Measurements from ENCODE around the gene STK11. TPM values are rescaled to one million over a fixed set of nuclear protein-coding genes. Genes with fewer than 3 reads are reported as not detected.

Gene STK11
- total and polyA plus RNA-seq, 2 of the 4 experiments (the other 2 are of a cell fraction), result 39.3 to 42.8 TPM

DNA sequence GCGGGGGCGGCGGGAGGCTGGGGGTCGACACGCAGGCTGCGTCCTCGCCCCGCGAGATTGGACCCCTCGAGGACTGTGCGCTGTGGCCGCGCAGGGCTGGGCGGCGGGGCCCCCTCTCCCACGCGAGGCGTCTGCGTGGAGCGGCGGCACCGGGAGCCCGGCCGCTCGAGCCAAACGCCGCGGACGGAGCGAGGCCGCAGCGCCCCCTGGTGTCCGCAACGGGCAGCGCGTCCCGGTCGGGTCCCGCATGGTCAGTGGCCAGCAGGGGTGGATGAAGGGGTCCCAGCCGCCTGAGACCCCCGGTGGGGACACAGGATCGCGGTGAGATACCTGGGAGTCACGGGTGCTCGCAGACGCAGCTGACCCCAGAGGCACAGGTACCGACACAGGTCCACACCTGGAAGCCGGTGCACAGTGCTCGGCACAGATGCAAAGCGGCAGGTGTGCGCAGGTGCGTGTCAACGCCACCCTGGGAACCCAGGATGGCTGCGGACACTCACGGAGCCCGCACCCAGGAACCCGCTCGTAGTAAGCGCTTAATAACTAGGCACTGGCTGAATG lies 61.4 kb downstream of the STK11 start:
- POLR2A ChIA-PET (ENCODE audit: unreplicated experiment), result interaction anchor here (0.6 to 1.8 kb wide), 7 partner anchors 8 to 176 kb away, joined by 3 to 24 read pairs (median 6); partner anchors contain the start of gene FAM174C
- Histone ChIP-seq H3K18ac (ENCODE audit: low read depth, low read length) (no peak overlapping the region), H2BK20ac (ENCODE audit: low read depth, low read length) (no peak overlapping the region; the same call in 1 of the 2 replicates), H3K4me1 (ENCODE audit: control insufficient read depth, insufficient read depth, low read length) (peaks cover 51% of the 10 kb centered on the region), H2BK5ac (ENCODE audit: low read depth, low read length, poor library complexity, severe bottlenecking) (peak overlapping the region; percentile 88), H4K5ac (ENCODE audit: low read depth, low read length) (no peak overlapping the region), H3K56ac (ENCODE audit: extremely low read depth, insufficient read depth, low read length) (no peak overlapping the region; the same call in 1 of the 2 replicates), H4K20me1 (ENCODE audit: insufficient read depth, low read length) (peaks cover 40% of the 10 kb centered on the region), H3K27me3 (ENCODE audit: control insufficient read depth, insufficient read depth, low read length) (no peaks in the 10 kb centered on the region), H3K9me1 (ENCODE audit: insufficient read depth, low read length) (peaks cover 9% of the 10 kb centered on the region), H3K27ac (ENCODE audit: insufficient read depth, low read length) (peak overlapping the region; percentile 93), H2AK5ac (ENCODE audit: low read depth, low read length) (peak overlapping the region; percentile 87), H2BK15ac (ENCODE audit: low read depth, low read length) (no peak overlapping the region), H3K79me1 (ENCODE audit: low read depth in 1 of 2, low read length in 2 of 2) (peaks cover 5 to 64% of the 10 kb centered on the region in 2 experiments; a peak in 3 of 4 replicates), H3K9ac (ENCODE audit: low read depth, low read length) (peak overlapping the region; percentile 54), H3K23ac (ENCODE audit: low read depth, low read length) (peak overlapping the region; percentile 68; the same call in 1 of the 2 replicates), H4K8ac (ENCODE audit: low read depth in 2 of 2, low read length in 2 of 2) (no peak overlapping the region; a peak in 1 of 4 replicates), H3K4me3 (ENCODE audit: insufficient read depth, low read depth, low read length) (peak overlapping the region; percentile 61), H2AFZ (replicated peaks; ENCODE audit: low read length, poor library complexity) (peak overlapping the region; percentile 90), H4K91ac (ENCODE audit: insufficient read depth, low read depth, low read length) (peak overlapping the region; percentile 51; the same call in 1 of the 2 replicates), H3K9me3 (ENCODE audit: control insufficient read depth, insufficient read depth, low read length) (no peaks in the 10 kb centered on the region), H3K36me3 (ENCODE audit: control insufficient read depth, insufficient read depth, low read length) (peaks cover 13% of the 10 kb centered on the region), H3K4ac (ENCODE audit: low read depth, low read length) (peak overlapping the region; percentile 47), H2BK120ac (ENCODE audit: low read depth, low read length) (peak overlapping the region; percentile 57; the same call in 1 of the 2 replicates), H3K4me2 (ENCODE audit: low read depth, low read length) (peak overlapping the region; percentile 85), H2AK9ac (replicated peaks; ENCODE audit: low read depth, low read length, poor library complexity) (peak overlapping the region; percentile 98), H3K14ac (replicated peaks; ENCODE audit: low read depth, low read length) (0 out of 2 replicates have a peak overlapping the region, but pooled peaks have one; percentile 27)
- in situ Hi-C loops (cut with MboI; ENCODE audit: low sequenced_read_pairs), result no loop called here
- dilution Hi-C loops (cut with HindIII; ENCODE audit: low sequenced_read_pairs, unreplicated experiment), result no loop called here
- intact Hi-C loops (cut with micrococcal nuclease), result loop anchor here (1.0 to 2.0 kb wide), 4 partner anchors 14 to 46 kb away; partner anchors contain the start of gene MIDN
- CTCF ChIA-PET, result interaction anchor here (0.6 to 3.5 kb wide), 6 partner anchors 12 to 620 kb away, joined by 3 to 64 read pairs (median 4); partner anchors contain the start of gene ATP5F1D
- DNase-seq, result no peak
- WGBS, 2 experiments (ENCODE audit: extremely low coverage in 2 of 2, insufficient read length in 1 of 2), result 3% methylated on average over 39 of the region's 59 CpGs; no CpG with 5 or more reads in 1 of the 2 experiments
- no TSS peak for BruUV-seq (replicated peaks)
- peak; percentile 13 for ATAC-seq (ENCODE audit: low read depth)
- TF ChIP-seq, protein P1, sequence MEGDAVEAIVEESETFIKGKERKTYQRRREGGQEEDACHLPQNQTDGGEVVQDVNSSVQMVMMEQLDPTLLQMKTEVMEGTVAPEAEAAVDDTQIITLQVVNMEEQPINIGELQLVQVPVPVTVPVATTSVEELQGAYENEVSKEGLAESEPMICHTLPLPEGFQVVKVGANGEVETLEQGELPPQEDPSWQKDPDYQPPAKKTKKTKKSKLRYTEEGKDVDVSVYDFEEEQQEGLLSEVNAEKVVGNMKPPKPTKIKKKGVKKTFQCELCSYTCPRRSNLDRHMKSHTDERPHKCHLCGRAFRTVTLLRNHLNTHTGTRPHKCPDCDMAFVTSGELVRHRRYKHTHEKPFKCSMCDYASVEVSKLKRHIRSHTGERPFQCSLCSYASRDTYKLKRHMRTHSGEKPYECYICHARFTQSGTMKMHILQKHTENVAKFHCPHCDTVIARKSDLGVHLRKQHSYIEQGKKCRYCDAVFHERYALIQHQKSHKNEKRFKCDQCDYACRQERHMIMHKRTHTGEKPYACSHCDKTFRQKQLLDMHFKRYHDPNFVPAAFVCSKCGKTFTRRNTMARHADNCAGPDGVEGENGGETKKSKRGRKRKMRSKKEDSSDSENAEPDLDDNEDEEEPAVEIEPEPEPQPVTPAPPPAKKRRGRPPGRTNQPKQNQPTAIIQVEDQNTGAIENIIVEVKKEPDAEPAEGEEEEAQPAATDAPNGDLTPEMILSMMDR (conservative IDR thresholded peaks at IDR 0.05; ENCODE audit: low read depth, low read length), result peak; percentile 88
- no peak for TF ChIP-seq FOS (IDR thresholded peaks at IDR 0.05; ENCODE audit: low read depth, low read length)
- peak; percentile 61; the same call in 1 of the 2 replicates for TF ChIP-seq MAZ (IDR thresholded peaks at IDR 0.05; ENCODE audit: borderline replicate concordance, low read depth, low read length)
- TF ChIP-seq CEBPB (IDR thresholded peaks at IDR 0.05; ENCODE audit: low read depth, low read length), result no peak
- no peak for TF ChIP-seq BHLHE40 (IDR thresholded peaks at IDR 0.05; ENCODE audit: low read depth, low read length)
- TF ChIP-seq SMC3 (IDR thresholded peaks at IDR 0.05; ENCODE audit: low read depth, low read length), result peak; percentile 65
- no peak; the same call in 1 of the 2 replicates for TF ChIP-seq POLR2A (IDR thresholded peaks at IDR 0.05; ENCODE audit: low read depth, low read length)
- TF ChIP-seq CHD1 (IDR thresholded peaks at IDR 0.05; ENCODE audit: low read depth, low read length), result no peak
- TF ChIP-seq RCOR1 (IDR thresholded peaks at IDR 0.05; ENCODE audit: insufficient replicate concordance, low read length), result no peak
- TF ChIP-seq, protein P2, sequence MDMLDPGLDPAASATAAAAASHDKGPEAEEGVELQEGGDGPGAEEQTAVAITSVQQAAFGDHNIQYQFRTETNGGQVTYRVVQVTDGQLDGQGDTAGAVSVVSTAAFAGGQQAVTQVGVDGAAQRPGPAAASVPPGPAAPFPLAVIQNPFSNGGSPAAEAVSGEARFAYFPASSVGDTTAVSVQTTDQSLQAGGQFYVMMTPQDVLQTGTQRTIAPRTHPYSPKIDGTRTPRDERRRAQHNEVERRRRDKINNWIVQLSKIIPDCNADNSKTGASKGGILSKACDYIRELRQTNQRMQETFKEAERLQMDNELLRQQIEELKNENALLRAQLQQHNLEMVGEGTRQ (IDR thresholded peaks at IDR 0.05; ENCODE audit: low read depth, low read length), result 0 out of 2 replicates have a peak, but pooled peaks have one; percentile 1
- TF ChIP-seq RFX5 (IDR thresholded peaks at IDR 0.05; ENCODE audit: low read depth, low read length), result no peak
- TF ChIP-seq MAFK (IDR thresholded peaks at IDR 0.05; ENCODE audit: low read depth, low read length), result no peak
- TF ChIP-seq MXI1 (IDR thresholded peaks at IDR 0.05; ENCODE audit: borderline replicate concordance, low read depth, low read length), result peak; percentile 54; the same call in 1 of the 2 replicates
- peak; percentile 76 for TF ChIP-seq RAD21 (IDR thresholded peaks at IDR 0.05; ENCODE audit: low read length)
- no peak for TF ChIP-seq NFE2L2 (IDR thresholded peaks at IDR 0.05; ENCODE audit: low read depth, low read length)

Measured in IMR-90 (cell line).